Astrocyte of the cerebellum (primary cell): Measurements from ENCODE around the gene SASH1.

Experiments used
- DNase-seq: peaks from one replicate; pipeline ENCODE4 v3.0.0-alpha.2; 2011; ENCODE audit warnings: low read depth
- H3K4me3 ChIP-seq: 2 replicates; pipeline ENCODE4 v1.5.1; 2011; ENCODE audit warnings: mild to moderate bottlenecking, low read depth, low read length, moderate library complexity
- in situ Hi-C: cut with HindIII; loops from 2 replicates; pipeline ENCODE4 v1.10.0; 2017; ENCODE audit warnings: low sequenced_read_pairs
- TF ChIP-seq, protein P1 (sequence below): IDR thresholded peaks from 2 replicates; pipeline ENCODE4 v1.5.1; 2012; ENCODE audit warnings: low read length, low read depth, moderate library complexity, mild to moderate bottlenecking; ENCODE audit errors: missing control alignments

The SASH1 gene

DNA sequence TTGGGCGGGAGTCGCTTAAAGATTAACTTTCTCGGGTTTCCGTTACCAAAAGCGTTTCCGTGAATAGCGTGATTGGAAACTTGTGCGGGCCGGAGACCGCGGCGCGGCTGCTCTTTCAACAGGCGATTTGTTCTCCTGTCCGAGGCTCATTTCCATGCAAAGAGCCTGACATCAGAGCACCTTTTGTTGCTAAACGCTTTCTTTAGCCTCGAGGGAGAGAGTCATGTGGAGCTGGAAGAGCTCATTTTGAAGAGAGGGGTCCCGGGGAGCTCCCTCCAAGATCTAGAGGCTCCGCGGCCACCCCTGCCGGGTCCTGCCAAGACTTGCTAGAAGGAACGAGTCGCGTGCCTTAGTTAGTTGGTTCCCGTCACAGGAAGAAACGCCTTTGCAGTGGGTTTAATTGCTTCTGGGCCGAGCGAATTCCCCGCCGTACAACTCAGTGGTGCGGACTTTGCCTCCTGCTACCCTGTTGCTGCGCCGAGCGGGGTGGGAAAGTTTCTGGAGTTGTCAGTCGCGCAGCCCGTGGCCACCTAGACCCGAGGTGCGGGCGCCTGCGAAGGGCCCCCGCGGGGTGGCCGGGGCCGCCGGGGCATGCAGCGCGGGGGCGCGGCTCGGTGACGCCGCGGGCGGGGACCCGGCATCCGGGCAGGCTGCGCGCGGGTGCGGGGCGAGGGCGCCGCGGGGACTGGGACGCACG lies at the start of gene SASH1:
Gene SASH1, plus strand, starts transcription at position 489 of the 697 bp plus-strand sequence. CDS start 230 bp downstream, outside the sequence.
- peak within 1 kb of the TSS; percentile 71 for H3K4me3 ChIP-seq
- in situ Hi-C loops = no loop called here
- TF ChIP-seq, protein P1, sequence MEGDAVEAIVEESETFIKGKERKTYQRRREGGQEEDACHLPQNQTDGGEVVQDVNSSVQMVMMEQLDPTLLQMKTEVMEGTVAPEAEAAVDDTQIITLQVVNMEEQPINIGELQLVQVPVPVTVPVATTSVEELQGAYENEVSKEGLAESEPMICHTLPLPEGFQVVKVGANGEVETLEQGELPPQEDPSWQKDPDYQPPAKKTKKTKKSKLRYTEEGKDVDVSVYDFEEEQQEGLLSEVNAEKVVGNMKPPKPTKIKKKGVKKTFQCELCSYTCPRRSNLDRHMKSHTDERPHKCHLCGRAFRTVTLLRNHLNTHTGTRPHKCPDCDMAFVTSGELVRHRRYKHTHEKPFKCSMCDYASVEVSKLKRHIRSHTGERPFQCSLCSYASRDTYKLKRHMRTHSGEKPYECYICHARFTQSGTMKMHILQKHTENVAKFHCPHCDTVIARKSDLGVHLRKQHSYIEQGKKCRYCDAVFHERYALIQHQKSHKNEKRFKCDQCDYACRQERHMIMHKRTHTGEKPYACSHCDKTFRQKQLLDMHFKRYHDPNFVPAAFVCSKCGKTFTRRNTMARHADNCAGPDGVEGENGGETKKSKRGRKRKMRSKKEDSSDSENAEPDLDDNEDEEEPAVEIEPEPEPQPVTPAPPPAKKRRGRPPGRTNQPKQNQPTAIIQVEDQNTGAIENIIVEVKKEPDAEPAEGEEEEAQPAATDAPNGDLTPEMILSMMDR = no peak
- peak; percentile 55 for DNase-seq

GRCh38 chr6:148293181-148293995 lies 49.2 kb upstream of the SASH1 start:
- in situ Hi-C loops = no loop called here
- TF ChIP-seq, protein P1 = no peak
- no peak for DNase-seq
- no peak overlapping the region for H3K4me3 ChIP-seq

DNA sequence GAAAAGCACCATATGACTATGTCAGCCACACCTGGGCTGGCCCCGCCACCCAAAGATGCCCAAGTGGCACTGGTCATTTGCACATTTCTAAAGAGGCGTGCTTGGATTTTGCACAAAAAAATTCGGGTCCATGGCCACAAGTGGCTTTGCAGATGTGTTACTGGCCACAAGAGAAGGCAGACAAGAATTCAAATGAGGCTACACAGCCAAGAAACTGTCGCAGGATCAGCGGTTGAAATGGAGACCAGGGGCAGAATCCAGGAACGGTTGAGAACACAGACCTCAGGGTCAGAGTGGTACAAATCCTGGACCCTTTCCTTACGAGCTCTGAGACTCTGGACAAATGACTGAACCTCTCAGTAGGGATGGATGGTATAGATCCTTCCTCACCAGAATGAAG lies 48.6 kb upstream of the SASH1 start:
- in situ Hi-C loops = no loop called here
- no peak for DNase-seq
- no peak overlapping the region for H3K4me3 ChIP-seq
- TF ChIP-seq, protein P1 = no peak

DNA sequence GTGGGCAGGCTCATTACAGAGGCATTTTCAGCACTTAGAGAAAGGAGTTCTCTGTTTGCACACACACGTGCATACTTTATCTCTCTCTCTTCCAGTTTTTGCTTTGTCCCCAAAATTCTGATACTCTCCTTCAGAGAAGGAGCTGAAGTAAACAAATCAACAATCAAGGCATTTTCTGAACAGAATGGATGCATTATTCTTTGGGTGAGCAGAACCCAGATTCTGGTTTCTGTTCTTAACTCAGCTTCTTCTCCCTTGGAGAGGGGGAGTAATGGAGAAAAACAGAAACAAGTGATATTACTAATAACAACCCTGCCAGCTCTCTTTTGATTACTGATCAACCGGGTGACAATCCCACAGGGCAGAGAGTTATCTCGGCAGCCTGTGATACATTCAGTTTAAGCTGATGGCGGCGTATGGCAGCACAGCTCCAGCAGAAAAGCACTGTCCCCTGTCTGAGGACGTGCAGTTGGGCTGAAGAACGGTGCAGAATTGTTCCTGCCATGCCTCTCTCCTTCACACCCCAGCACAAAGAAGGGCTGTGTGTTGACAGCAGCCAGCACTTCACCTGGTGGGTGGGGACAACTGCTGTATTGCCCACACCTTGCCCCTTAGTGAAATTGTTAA lies 47.3 kb upstream of the SASH1 start:
- no peak for DNase-seq
- TF ChIP-seq, protein P1 = no peak
- no peak overlapping the region for H3K4me3 ChIP-seq
- in situ Hi-C loops = no loop called here

DNA sequence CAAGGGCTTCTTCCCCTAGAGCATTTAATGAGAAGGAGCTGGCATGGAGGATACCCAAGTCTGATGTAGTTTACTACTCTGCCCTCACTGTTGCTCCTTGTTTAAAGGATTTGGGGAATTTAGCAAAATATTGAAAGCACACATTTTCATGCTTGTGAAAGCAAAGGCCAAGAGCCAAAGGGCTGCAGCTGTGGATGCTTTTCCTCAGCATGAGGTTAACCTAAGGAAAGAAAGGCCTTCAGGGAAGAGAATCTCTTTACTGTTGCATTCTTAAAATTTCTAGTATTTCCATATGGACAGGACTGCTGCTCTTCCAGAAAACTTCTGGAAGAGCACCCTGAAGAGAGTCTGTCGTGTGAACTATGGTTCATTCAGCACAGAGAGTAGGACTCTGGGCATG lies 45.9 kb upstream of the SASH1 start:
- DNase-seq = no peak
- in situ Hi-C loops = no loop called here
- TF ChIP-seq, protein P1 = no peak
- no peak overlapping the region for H3K4me3 ChIP-seq

DNA sequence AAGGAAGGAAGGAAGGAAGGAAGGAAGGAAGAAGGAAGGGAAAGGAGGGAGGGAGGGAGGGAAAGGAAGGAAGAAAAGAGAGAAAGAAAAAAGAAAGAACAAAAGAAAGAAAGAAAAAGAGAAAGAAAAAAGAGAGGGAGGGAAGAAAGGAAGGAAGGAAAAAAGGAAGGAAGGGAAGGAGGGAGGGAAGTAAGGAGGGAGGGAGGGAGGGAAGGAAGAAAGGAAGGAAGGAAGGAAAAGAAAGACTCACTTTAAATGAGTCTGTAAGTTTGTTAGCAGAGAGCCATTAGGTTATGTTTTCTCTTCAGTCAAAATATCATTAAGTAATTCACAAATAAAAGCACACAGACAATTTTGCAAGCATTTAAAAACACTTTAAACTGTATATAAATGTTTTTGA lies 44.0 kb upstream of the SASH1 start:
- in situ Hi-C loops = no loop called here
- TF ChIP-seq, protein P1 = no peak
- no peak for DNase-seq

More for the DNA sequence above, 44.0 kb upstream of the SASH1 start:
- no peak overlapping the region for H3K4me3 ChIP-seq
